PC-9 (cell line): ENCODE data around the gene MYO3B. TPM values are rescaled to one million over a fixed set of nuclear protein-coding genes. Genes with fewer than 3 reads are reported as not detected.

Experiments used
- BruUV-seq: library from RNA; stranded (reverse); fragments of 400-500 nt; replicated peaks from 2 replicates; lab custom pipeline; 2021; lab: Mats Ljungman, UMichigan
- CTCF ChIA-PET: fragments of 300-600 bp; sonication (Branson Sonifier 250); formaldehyde crosslinking; loops from one replicate; lab custom pipeline; 2022; ENCODE audit warnings: antibody characterized with exemption; lab: Charles Lee
- POLR2A ChIA-PET: fragments of 300-600 bp; sonication (Branson Sonifier 250); formaldehyde crosslinking; loops from one replicate; lab custom pipeline; 2022; ENCODE audit warnings: antibody characterized with exemption; ENCODE audit not compliant: unreplicated experiment; lab: Charles Lee
- DNase-seq, 2 experiments: peaks; one replicate each; pipeline versions ENCODE4 v3.0.0 to v3.0.0-alpha.2; 2015 to 2022; ENCODE audit warnings: mixed read lengths in 1 of 2
- H2AFZ ChIP-seq: fragments of 200-600 bp; sonication (generic); 2 replicates; pipeline ENCODE4 v1.8.1; 2017; ENCODE audit warnings: antibody characterized with exemption
- H3F3A ChIP-seq: fragments of 200-600 bp; sonication (generic); 2 replicates; pipeline ENCODE4 v1.8.1; 2017; ENCODE audit warnings: antibody characterized with exemption, mild to moderate bottlenecking, low read depth; ENCODE audit not compliant: insufficient read depth
- H3K27ac ChIP-seq: fragments of 200-600 bp; sonication (generic); 2 replicates; pipeline ENCODE4 v1.6.1; 2016; ENCODE audit warnings: mixed run types
- H3K27me3 ChIP-seq: fragments of 200-600 bp; sonication (generic); 2 replicates; pipeline ENCODE4 v1.6.1; 2016; ENCODE audit warnings: low read depth, mixed run types; ENCODE audit not compliant: insufficient read depth
- H3K36me3 ChIP-seq: fragments of 200-600 bp; sonication (generic); 2 replicates; pipeline ENCODE4 v1.6.1; 2016; ENCODE audit warnings: low read depth, mixed run types
- H3K4me1 ChIP-seq: fragments of 200-600 bp; sonication (generic); replicated peaks from 2 replicates; pipeline ENCODE4 v1.6.1; 2016; ENCODE audit warnings: mixed run types; ENCODE audit not compliant: insufficient read depth
- H3K4me2 ChIP-seq: fragments of 200-600 bp; sonication (generic); 2 replicates; pipeline ENCODE4 v1.6.1; 2017; ENCODE audit warnings: mixed run types
- H3K4me3 ChIP-seq: fragments of 200-600 bp; sonication (generic); 2 replicates; pipeline ENCODE4 v1.6.1; 2016; ENCODE audit warnings: mixed run types
- H3K79me2 ChIP-seq: fragments of 200-600 bp; sonication (generic); 2 replicates; pipeline ENCODE4 v1.6.1; 2017; ENCODE audit warnings: low read depth, mixed run types
- H3K9me2 ChIP-seq: fragments of 200-600 bp; sonication (generic); 2 replicates; pipeline ENCODE4 v1.8.1; 2017; ENCODE audit warnings: mild to moderate bottlenecking; ENCODE audit not compliant: insufficient read depth
- H3K9me3 ChIP-seq: fragments of 200-600 bp; sonication (generic); 2 replicates; pipeline ENCODE4 v1.8.1; 2016; ENCODE audit warnings: low read depth; ENCODE audit not compliant: insufficient read depth
- H4K20me1 ChIP-seq: fragments of 200-600 bp; sonication (generic); 2 replicates; pipeline ENCODE4 v1.8.1; 2017; ENCODE audit not compliant: insufficient read depth
- CTCF ChIP-seq: fragments of 200-600 bp; sonication (generic); conservative IDR thresholded peaks from 2 replicates; pipeline ENCODE4 v1.6.1; 2017; ENCODE audit warnings: mixed run types, antibody characterized with exemption, mild to moderate bottlenecking, moderate library complexity
- EZH2 ChIP-seq: fragments of 200-600 bp; sonication (generic); IDR thresholded peaks from 2 replicates; pipeline ENCODE4 v1.8.0; 2017; ENCODE audit warnings: antibody characterized with exemption, low read depth
- intact Hi-C: fragments of 100-400 bp; cut with micrococcal nuclease; formaldehyde crosslinking; loops from one replicate; pipeline ENCODE4 v1.10.0; 2022; ENCODE audit not compliant: unreplicated experiment
- total RNA-seq: library from RNA; stranded (reverse); gene quantifications from 2 replicates; pipeline ENCODE4 v1.2.3, GENCODE V29; 2021

Gene MYO3B
- total RNA-seq, 1 experiment from 2014 or later, result 5.3 TPM

DNA sequence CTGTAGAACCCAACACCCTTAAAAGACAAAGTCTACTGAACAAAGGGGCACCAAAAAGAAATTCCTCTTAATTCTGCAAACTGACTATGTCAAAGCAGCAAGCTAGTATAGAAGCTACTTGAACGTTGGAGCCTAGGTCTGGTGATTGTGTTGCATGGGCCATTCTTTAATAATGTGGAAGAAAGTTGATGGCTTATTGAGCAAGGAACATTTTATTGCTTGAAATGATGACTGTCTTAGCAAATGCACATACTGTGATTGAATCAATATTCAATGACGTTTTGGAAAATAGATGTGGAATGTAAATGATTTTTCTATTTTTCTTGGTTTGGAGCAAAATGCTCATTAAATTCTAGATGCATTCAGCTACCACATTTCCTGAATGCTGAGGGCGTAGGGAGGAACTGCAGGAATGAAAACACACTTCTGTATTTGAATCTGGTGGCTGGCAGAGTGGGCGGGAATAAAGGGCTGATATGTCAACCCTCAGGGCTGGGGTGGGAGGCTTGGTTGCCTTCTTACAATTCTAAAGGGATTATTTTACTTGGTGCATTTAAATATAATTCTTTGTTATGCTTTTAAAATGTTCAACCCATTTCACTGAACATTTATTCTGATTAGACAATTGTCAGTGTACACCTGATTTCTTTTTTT lies 26.5 kb downstream of the MYO3B start:
- Histone ChIP-seq H3K27me3 (no peaks in the 10 kb centered on the region), H3F3A (no peaks in the 10 kb centered on the region), H3K36me3 (no peaks in the 10 kb centered on the region), H3K4me3 (no peak overlapping the region), H3K4me1 (no peaks in the 10 kb centered on the region), H3K9me2 (no peaks in the 10 kb centered on the region), H4K20me1 (no peaks in the 10 kb centered on the region), H3K9me3 (peaks cover 7% of the 10 kb centered on the region), H3K27ac (no peak overlapping the region), H3K79me2 (no peaks in the 10 kb centered on the region), H2AFZ (no peak overlapping the region), H3K4me2 (no peak overlapping the region)
- no TSS peak for BruUV-seq
- POLR2A ChIA-PET, result no interaction called here
- no peak for TF ChIP-seq CTCF
- TF ChIP-seq EZH2, result no peak
- CTCF ChIA-PET, result no interaction called here
- intact Hi-C loops, result no loop called here
- no peak for DNase-seq

GRCh38 chr2:170206246-170206645 lies 28.3 kb downstream of the MYO3B start:
- intact Hi-C loops, result no loop called here
- no TSS peak for BruUV-seq

GRCh38 chr2:170206805-170207407 lies 29.0 kb downstream of the MYO3B start:
- CTCF ChIA-PET, result no interaction called here
- Histone ChIP-seq H3K27ac (no peak overlapping the region), H3K4me3 (no peak overlapping the region), H3F3A (no peaks in the 10 kb centered on the region), H3K9me3 (peaks cover 7% of the 10 kb centered on the region), H3K79me2 (no peaks in the 10 kb centered on the region), H4K20me1 (no peaks in the 10 kb centered on the region), H3K36me3 (no peaks in the 10 kb centered on the region), H3K4me1 (no peaks in the 10 kb centered on the region), H3K4me2 (no peak overlapping the region), H3K27me3 (no peaks in the 10 kb centered on the region), H2AFZ (no peak overlapping the region), H3K9me2 (no peaks in the 10 kb centered on the region)
- no peak for DNase-seq
- TF ChIP-seq CTCF, result no peak
- no peak for TF ChIP-seq EZH2
- no TSS peak for BruUV-seq
- intact Hi-C loops, result no loop called here
- POLR2A ChIA-PET, result no interaction called here

More at GRCh38 chr2:170206246-170206645, 28.3 kb downstream of the MYO3B start:
- ChIA-PET CTCF (no interaction called here), POLR2A (no interaction called here)
- no peaks in the 10 kb centered on the region for H3K36me3 ChIP-seq
- H3K9me3 ChIP-seq, result peaks cover 7% of the 10 kb centered on the region
- no peaks in the 10 kb centered on the region for H3K9me2 ChIP-seq
- no peaks in the 10 kb centered on the region for H3F3A ChIP-seq
- no peak overlapping the region for H3K27ac ChIP-seq
- no peaks in the 10 kb centered on the region for H3K4me1 ChIP-seq
- no peaks in the 10 kb centered on the region for H3K27me3 ChIP-seq
- DNase-seq, result no peak
- no peak overlapping the region for H2AFZ ChIP-seq
- no peak overlapping the region for H3K4me2 ChIP-seq
- H4K20me1 ChIP-seq, result no peaks in the 10 kb centered on the region
- H3K4me3 ChIP-seq, result no peak overlapping the region
- TF ChIP-seq EZH2 (no peak), CTCF (no peak)
- no peaks in the 10 kb centered on the region for H3K79me2 ChIP-seq
